HG03280 (cell line): ENCODE results near the gene GPAT2.
"Not testable (repeated sequence)": the region's sequence is repeated elsewhere in the genome, so short reads cannot be mapped to it uniquely, and the experiment has no call there.

Source experiments
- ATAC-seq: cut with Tn5 transposase; IDR thresholded peaks from one replicate; pipeline ENCODE4 v1.9.1; 2021; ENCODE audit warnings: mild to moderate bottlenecking, moderate library complexity; ENCODE audit not compliant: unreplicated experiment

The GPAT2 gene

DNA sequence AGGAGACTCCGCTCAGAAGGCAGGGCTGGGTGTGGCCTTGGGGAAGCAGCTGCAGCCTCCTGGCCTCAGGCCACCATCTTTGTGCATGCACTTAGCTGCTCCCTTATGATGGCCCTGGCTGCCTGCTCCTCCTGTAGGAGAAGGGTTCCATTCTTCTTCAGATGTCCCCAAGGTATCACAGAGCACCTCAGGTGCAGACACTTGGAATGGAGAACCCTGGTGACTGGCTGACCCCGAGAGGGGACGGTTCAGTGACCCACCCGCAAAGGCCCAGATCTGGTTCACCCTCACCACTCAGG lies 9.6 kb downstream of the GPAT2 start:
- ATAC-seq, result no peak

DNA sequence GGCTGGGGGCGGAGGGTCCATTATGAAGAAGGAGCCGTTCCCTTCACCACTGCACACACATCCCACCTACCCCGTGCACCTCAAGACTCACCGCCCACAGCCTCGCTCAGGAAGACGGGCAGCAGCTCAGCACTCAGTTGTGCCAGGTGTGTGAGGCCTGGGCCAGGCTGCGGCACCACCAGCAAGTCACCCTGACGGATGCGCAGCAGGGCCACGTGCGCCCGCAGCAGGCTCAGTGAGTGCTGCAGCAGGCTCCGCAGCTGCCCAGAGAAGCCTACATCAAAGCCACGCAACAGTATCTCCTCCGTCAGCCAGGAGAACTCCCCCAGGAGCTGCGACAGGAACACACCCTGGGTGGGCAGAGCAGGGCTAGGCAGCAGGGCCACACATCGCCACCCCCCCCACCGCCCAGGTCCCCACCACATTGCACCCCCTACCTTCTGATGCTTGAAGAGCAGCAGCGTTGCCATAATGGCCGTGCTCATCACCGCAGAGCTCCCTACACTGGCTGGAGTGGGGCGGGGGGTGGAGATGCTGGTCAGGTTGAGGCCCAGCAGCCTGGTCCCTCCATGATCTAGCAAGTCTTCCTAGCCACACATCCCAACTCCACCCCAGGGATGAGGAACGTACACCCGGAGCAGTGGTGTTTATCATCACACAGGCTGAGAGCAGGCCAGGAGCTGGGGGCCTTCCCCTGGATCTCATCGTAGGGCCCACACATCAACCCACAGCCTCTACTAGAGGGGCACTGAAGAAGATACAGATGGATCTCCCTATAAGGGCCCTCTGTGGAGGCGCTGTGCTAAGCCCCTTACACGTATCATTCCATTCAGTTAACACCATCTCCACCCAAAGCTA lies 10.2 kb downstream of the GPAT2 start:
- no peak for ATAC-seq

DNA sequence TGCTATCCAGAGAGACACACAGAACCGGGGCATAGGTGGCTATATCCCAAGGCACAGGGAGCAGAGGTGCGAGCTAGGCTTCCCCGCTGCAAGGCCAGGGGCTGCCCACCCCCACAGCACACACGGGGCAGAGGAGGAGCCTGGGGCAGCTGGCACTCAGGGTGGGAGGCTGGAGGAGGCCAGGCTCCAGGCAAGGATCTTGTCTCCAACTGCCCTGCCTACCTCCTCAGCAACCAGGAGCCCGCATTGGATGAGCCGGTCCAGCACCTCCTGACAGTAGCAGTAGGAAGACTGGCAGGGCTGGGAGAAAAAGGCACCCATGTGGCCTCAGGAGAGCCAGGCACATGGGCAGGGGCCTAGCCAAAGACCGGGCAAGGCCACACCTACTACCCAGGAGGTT lies 11.0 kb downstream of the GPAT2 start:
- not testable (repeated sequence) for ATAC-seq

DNA sequence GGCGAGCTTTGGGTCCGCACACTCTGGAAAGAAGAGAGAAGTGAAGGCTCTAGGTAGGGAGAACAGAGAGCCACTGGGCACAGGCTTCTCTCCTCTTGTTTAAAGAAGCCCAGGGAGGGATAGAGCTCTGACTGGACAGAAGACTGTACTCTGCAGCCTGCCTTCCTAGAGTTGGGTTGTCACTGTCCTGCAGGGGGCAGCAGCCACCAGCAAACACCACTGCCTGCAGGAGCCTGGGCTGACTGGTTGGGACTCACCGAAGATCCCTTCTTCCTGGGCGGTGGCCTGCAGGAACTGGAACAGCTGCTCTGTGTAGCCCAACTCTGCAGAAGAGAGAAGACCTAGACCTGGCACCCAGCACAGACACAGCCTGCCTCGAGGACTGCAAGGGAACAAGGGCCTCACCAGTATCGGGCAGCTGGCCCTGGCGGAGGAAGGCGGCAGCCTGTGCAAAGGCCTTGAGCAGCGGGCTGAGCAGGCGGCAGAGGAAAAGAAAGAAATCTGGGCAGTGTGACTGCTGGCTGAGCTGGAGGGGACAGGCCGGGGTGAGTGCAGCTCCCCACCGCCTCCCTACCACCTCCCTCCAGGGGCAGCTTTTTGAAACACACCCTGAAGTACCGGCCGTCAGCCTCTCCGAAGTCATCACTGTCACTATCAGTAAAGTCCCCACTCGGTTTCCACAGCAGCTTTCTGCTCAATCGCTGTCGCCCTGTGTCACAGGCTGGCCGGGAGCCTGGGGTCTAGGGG lies 11.8 kb downstream of the GPAT2 start:
- peak; percentile 79 for ATAC-seq

DNA sequence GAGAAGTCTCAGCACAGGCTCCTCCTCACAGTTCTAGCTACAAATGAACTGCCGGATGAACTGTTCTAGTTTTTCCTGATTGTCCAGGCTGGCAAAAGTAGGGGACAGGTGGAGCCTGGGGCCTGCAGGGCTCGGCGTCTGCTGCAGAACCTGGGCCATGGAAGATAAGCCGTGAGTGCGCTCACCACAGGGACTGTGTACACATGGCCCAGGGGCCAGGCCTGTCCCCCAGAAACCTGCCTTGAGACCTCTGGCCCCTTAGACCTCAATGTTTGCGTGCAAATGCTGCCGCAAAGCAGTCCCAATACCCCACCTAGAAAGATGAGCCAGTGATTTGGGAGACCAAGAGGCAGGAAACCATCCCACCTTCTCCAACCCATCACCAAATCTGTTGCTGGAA lies 12.6 kb downstream of the GPAT2 start:
- ATAC-seq, result not testable (repeated sequence)

DNA sequence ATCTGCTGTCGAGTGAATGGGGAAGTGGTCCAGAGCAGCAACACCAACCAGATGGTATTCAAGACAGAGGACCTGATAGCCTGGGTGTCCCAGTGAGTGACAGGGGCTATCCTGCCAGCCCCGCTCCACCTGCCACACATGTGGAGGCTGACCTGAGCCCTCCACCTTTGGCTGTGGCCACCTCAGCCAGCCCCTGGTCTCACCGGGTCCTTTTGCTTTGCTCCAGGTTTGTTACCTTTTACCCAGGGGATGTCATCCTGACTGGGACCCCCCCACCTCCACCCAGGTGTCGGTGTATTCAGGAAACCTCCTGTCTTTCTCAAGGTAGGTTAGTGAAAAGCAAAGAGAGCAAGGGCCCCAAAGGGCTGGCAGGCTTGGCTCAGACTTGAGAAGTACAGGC lies 13.6 kb downstream of the GPAT2 start:
- not testable (repeated sequence) for ATAC-seq

DNA sequence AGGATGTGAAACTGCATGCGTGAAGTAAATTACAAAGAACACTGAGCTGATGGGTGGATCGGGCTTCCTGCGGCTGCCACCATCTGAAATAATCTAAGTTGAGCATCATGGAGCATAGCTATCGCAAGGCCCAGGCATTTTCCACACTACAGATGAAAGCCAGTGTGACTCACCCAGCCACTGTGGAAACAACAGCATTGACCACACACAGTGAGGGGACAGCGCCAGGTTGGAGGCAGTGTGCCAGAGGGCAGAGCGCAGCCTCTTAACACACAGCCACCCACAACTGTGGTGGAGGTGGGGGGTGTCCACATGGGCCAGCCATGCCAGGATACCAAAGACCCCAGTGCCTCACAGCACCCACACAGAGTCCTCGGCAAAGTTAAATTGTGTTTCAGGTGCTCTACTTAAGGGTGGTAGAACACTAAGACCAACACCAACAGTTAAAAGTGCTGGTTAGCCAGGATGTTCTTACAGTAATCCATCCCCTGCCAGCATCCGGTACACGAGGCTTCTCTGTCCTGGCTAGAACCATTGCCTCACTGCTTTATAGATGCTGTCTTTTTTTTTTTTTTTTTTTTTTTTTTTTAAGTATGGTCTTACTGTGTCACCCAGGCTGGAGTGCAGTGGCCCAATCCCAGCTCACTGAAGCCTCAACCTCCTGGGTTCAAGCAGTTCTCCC lies 14.7 kb downstream of the GPAT2 start:
- not testable (repeated sequence) for ATAC-seq

DNA sequence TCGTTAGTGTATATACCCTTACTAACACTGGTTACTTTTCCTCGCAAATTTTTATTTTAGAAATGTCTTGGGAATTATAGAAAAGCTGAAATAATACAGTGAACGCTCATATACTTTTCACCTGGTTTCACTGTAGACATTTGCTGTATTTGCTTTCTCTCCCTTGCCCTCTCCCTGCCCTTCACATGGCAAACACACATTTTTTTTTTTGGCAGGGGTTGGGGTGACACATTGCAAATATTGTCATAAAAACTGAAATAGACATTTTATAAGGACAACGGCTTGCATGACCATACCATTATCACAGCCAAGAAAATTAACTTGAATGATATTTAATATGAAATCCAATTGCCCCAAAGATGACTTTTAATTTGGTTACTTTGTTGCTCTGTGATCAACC lies 18.4 kb downstream of the GPAT2 start:
- not testable (repeated sequence) for ATAC-seq

DNA sequence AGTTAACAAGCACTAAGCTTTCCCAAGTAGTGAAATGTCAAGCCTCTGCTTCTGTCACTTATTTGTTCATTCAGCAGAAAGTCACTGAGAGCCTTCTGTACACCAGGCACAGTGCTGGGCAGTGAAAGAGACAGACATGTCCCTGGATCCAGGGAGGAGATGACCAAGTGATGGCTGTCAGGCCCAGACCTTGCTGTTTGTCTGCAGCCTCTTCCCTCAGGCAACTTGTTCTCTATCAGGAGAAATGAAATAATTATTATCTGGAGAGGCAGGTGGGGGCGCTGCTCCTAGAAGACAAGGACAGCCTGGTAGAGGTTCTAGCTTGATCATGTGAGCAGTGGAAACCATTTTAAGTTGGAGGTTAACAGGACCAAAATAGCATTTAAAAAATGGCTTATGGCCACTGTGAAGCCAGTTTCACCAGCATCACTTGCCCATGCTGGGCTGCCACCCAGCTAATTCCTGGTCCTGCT lies 21.9 kb downstream of the GPAT2 start:
- not testable (repeated sequence) for ATAC-seq

DNA sequence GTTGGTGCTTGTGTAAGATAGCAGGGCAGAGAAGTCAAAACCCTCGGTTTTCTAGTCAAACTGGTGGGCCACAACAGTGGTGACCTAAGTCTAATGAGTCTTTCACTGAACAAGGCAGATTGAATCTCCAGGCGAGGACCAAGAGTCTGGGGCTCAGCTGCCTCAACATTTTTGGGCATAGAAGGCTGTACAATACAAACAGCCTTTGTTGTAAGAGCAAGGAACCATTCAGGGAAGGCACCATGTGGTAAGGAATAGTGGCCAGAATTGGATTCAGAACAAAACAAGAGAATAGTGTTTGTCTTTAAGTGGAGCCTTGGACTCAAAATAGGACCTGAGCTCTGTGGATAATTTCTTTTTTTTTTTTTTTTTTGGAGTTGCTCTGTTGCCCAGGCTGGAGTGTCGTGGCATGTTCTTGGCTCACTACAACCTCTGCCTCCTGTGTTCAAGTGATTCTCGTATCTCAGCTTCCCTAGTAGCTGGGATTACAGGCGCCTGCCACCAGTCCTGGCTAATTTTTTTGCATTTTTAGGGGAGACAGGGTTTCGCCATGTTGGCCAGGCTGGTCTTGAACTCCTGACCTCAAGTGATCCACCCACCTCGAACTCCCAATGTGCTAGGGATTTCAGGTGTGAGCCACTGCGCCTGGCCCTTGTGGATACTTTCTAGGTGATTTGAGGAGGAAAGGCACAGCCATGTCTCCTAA lies 22.5 kb downstream of the GPAT2 start:
- ATAC-seq, result not testable (repeated sequence)

DNA sequence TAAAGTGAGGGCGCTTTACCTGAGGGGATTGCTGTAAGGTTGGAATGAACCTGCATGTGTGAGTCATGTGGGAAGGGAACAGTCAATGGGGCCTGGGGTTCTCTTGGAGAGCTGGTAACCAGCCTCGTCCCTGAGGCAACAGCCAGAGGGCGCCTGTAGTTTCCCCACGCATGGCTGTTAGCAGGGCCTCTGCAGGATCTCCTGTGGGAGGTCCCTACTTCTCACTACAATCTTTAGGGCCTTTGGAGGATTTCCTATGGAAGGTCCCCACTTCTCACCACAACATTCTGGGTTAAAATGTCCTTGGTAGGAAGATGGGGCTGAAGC lies 23.6 kb downstream of the GPAT2 start:
- not testable (repeated sequence) for ATAC-seq

DNA sequence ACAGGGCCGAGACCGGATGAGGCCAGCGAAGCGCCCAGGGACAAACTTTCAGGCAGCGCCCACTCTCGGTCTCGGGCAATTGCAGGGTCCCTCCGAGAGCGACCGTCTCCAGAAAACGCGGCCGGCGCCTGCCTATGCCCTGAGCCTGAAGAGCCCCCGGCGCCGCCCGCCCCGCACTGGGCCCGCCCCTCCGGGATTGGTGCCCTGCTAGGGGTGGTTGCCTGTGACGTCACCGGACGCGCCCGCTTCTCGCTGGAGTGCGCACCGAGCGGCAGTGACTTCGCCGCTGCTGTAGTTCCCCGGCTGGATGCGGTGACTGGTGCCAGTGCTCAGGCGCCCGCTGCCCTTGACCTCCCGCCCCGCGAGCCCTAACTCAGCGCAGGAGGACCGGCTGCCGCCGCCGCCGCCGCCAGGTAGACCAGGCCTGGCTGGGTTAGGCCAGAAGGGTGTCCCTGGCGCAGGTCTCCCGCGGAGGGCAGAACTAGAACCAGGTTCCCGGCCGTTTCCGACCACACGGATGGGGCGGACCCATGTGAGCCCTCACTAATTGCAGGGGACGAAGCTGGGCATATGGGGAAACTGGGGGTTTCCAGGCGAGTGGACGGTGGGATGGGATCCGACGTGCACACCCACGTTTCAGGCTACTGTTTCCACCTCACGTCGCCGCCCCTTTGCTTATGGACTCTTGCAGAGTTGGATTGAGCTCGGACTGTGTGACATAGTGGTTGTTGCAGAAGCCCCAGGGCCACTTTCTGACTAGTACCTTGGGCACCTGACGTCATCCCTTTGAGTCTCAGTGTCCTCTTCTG lies 24.2 kb downstream of the GPAT2 start:
- peak; percentile 98 for ATAC-seq

DNA sequence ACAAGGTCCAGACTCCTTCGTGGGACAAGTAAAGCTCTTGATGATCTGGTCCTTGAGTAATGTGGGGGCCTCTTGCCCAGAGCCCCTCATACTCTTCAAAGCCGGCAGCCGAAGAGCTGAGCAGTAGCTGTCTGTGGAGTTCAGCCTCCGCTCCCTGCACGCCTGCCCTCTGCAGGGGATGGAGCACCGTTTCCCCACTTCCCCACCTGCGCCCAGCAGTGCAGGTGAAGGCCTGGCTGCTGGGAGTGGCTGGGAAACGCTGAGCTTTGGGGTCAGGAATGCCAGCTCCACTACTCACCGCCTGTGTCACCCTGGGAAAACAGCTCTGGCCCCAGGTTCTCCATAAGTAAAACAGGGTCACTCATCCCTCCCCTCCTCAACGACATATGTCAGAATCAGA lies 24.9 kb downstream of the GPAT2 start:
- ATAC-seq, result not testable (repeated sequence)

DNA sequence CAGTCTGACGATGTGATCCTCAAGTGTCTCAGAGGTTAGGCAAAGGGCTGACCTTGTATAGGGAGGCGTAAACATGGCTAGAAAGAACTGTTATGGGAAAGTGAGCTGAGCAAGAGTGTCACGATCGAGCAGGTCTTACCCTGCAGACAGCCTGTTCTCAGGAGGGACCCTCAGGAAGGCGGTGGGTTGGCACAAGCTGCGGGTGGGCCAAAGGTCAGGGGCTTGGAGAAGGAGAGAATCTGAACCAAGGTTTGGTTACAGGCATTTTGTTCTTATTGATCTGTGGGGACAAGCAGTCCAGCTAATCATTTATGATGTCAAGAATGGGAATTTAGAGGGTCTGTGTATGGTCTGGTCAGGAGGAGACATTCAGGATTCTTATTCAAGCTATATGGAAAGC lies 26.7 kb downstream of the GPAT2 start:
- ATAC-seq, result not testable (repeated sequence)

DNA sequence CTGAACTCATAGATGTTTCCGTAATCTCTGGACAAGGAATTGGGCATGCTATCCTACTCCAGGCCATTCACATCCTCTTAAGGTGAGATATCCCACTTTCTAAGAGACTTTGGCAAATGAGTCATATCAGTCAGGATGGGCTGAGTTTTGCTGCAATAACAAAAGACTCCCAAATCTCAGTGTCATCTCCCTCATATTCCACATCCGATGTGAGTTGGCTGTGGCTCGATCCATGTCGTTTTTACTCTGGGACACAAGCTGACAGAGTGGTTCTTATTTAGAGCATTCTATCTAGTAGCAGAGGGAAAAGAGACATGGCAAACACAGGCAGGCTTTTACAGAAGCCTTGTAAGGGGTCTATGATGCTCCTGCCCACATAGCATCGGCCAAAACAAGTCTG lies 28.5 kb downstream of the GPAT2 start:
- not testable (repeated sequence) for ATAC-seq

DNA sequence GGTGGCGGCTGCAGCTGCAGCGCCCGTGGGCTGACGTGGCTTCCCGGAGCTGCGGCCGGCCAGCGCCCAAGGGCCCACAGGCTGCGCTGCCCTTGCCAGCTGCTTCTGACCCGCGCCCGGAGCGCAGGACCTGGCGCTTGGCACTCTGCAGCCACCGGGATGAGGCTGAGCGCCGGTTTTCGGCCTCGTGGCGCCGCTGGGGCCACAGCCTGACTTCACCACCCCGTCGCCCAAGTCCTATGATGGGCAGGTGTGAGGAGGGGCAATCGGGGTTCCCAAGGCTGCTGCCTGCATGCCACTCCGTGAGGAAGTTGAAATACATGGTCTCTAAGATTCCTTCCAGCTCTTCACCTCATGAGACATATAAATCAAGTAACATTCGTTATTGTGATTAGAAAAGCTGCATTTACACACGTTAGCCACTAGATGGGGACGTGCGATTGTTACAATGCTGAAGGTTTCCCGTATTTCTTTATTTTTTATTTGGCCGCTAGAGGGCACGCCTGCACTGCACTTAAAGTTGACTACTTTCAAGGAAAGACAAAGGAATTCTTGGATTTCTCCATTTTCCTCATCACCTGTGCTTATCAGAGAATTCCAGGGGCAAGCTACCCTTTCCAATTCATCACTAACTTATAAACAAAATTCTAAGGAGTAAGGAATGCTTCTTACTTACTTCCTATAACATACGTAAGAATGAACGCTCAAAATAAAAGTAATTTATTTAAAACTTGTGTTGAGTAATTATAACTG lies 42.0 kb downstream of the GPAT2 start:
- ATAC-seq, result peak; percentile 46

DNA sequence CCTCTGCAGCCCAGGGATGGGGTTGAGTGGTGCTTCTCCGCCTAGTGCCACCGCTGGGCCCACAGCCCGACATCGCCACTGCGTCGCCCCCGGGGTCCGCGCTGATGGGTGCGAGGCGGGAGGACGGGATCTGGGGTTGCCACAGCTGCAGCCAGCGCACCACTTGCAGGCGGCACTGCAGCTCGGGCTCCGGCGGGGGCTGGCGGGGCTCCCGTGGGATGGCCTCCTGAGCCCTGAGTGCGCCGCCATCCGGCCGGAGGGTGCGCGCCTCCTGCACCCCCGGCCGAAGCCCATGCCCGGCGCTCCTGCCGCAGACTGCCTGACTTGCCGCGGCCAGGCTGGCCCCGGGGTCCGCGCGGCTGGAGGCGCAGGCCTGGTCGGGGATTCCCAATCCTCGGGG lies 42.6 kb downstream of the GPAT2 start:
- peak; percentile 48 for ATAC-seq

DNA sequence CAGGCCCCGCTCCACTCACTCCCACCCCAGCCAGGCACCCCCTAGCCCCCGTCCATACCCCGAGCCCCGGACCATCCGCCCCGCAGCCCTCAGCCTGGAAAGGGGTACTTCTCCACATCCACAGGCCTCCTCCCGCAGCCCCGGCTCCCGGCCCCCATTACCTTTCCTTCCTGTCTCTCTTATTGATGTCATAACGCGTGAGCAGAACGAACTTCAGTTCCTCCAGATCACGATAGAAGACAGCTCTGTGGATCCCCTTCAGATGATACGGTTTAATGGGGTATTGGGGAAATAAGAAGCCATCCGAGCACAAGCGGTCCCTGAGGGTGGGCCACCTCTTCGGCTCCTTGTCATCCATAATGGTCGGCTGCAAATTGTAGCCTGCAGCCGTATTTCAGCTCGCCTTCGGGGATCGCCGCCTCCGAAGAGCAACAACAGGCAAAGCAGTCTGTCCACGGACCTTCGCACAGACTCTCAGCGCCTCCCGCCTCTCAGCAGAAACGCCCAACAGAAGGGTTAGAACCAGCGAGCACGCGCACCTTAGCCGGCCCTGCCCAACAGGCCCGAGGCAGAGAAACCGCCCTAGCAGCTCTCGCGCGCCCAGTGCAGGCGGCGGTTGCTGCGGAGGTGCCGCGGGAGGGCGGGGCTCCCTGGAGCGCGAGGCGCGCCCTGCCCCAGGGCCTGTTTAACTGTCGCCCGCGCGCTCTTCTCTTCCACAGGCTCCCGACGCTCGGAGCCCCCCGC lies 43.2 kb downstream of the GPAT2 start, which contains the start of gene ANKRD36C:
Gene ANKRD36C (minus strand): TSS at position 474 of the 744 bp plus-strand sequence. CDS start 116 bp downstream, at position 358.
- peak; percentile 95 for ATAC-seq

DNA sequence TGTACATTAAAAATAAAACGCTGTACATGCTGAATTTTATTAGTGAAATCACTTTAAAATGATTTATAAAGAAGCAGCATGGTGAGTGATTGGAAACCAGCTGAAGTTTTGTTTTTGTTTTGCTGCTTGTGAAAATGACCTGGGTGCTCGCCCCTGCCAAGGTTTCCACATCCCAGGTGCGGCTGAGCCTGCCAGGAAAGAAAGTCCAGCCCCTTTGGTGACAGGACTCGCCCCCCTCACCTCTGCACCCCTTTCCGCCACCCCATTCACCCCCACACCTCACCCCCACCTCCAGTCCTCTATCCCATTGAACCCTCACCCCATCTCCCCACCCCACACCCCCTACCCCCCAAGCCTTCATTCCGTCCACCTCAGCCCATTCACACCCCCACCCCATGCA lies 43.8 kb downstream of the GPAT2 start:
- ATAC-seq, result not testable (repeated sequence)
